ENCODE measurements around the gene SPATA24.
"Not testable (repeated sequence)": the region's sequence is repeated elsewhere in the genome, so short reads cannot be mapped to it uniquely, and the experiment has no call there.

SPATA24 gene

GRCh38 chr5:139354186-139354585, 49.7 kb downstream of the SPATA24 start:
- in situ Hi-C loops (cut with MboI; ENCODE audit: low sequenced_read_pairs) = no loop called here

GRCh38 chr5:139347863-139348262, 56.0 kb downstream of the SPATA24 start:
- in situ Hi-C loops (cut with MboI; ENCODE audit: low sequenced_read_pairs) = not testable (repeated sequence)

All from HL-60/S4 (cell line).